ENCODE data around the gene MDK.
A peak's percentile ranks its signal among the peaks of the same experiment; 100 is the strongest.

- TF ChIP-seq CTCF (IDR thresholded peaks at IDR 0.05; ENCODE audit: low read depth, low read length) (peak; percentile 59), POLR2A (IDR thresholded peaks at IDR 0.05; ENCODE audit: extremely low read depth, insufficient read length) (no peak), MAX (IDR thresholded peaks at IDR 0.05; ENCODE audit: low read depth, low read length) (peak; percentile 45; the same call in 1 of the 2 replicates), MYC (IDR thresholded peaks at IDR 0.05; ENCODE audit: low read depth, low read length) (0 out of 2 replicates have a peak, but pooled peaks have one; percentile 34)
Observed at GRCh38 chr11:46367244-46367915, 14.1 kb upstream of the MDK start.

All from NB4 (cell line).